ENCODE results near the gene TET2.
A peak's percentile ranks its signal among the peaks of the same experiment; 100 is the strongest.

TET2 gene

GRCh38 chr4:105306820-105307219 is 160.1 kb downstream of the TET2 start:
- Mint-ChIP-seq H3K9me3 (peaks cover 46 to 55% of the 10 kb centered on the region in 2 donors), H3K27me3 (no peaks in the 10 kb centered on the region), H3K4me3 (peak overlapping the region in 1 of 2 donors; percentile 15), H3K4me1 (peaks cover 24% of the 10 kb centered on the region), H3K27ac (peak overlapping the region in 1 of 2 donors; percentile 92)
- DNase-seq = peak in 1 of 2 donors; percentile 18
- ATAC-seq = no peak

DNA sequence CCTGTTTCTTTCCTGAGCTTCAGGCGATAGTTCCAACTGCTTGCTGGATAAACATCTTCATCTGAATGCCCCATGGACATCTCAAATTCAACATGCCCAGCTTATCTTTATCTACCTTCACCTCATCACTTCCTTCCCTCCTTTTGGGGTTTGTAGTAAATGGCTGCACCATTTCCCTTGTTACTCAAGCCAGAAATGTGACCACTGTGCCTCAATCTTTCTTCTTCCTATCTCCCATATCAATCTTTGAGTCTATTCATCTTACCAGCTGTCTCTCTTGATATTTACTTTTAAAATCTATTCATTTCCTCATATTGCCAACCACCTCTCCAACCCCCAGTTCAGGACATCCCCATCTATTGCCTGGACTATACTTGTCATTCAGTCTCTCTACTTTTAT is 171.8 kb downstream of the TET2 start:
- no peak overlapping the region for H3K4me3 Mint-ChIP-seq
- H3K27me3 Mint-ChIP-seq = no peaks in the 10 kb centered on the region
- DNase-seq = no peak
- peaks cover 21 to 27% of the 10 kb centered on the region in 2 donors for H3K9me3 Mint-ChIP-seq
- H3K27ac Mint-ChIP-seq = no peak overlapping the region
- no peak for ATAC-seq
- H3K4me1 Mint-ChIP-seq = no peaks in the 10 kb centered on the region

DNA sequence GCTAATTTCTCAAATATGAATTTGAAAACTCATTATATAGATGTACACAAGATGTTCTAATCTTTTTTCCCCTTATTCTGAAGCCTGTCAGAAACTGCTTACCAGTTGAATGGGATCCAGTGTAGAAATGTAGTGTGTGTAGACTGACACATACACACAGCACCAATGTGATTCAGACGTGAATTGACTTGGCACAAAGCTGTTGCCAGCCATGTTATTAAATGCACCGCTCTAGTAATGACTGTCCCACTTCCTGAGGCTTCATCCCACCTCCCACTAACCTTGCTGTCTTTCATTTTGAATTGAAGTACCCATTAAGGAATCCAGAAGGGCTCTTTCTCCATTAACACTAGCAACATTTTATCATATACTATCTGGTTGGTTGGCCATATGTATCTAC is 180.5 kb downstream of the TET2 start:
- no peaks in the 10 kb centered on the region for H3K27me3 Mint-ChIP-seq
- H3K4me3 Mint-ChIP-seq = no peak overlapping the region
- H3K27ac Mint-ChIP-seq = no peak overlapping the region
- no peaks in the 10 kb centered on the region for H3K9me3 Mint-ChIP-seq
- ATAC-seq = peak; percentile 62
- peaks cover 13% of the 10 kb centered on the region for H3K4me1 Mint-ChIP-seq
- no peak for DNase-seq

- ATAC-seq = no peak
- H3K4me1 Mint-ChIP-seq = peaks cover 13% of the 10 kb centered on the region
- H3K27ac Mint-ChIP-seq = no peak overlapping the region
- H3K9me3 Mint-ChIP-seq = no peaks in the 10 kb centered on the region
- H3K27me3 Mint-ChIP-seq = no peaks in the 10 kb centered on the region
- no peak for DNase-seq
- no peak overlapping the region for H3K4me3 Mint-ChIP-seq
These were observed 181.3 kb downstream of the TET2 start for GRCh38 chr4:105327956-105328355.

GRCh38 chr4:105329081-105329480 is 182.4 kb downstream of the TET2 start:
- Mint-ChIP-seq H3K27me3 (no peaks in the 10 kb centered on the region), H3K4me1 (peaks cover 13% of the 10 kb centered on the region), H3K27ac (no peak overlapping the region), H3K9me3 (no peaks in the 10 kb centered on the region), H3K4me3 (no peak overlapping the region)
- ATAC-seq = no peak
- DNase-seq = no peak

Data from stimulated activated naive CD8-positive, alpha-beta T cell treated with anti-CD3 and anti-CD28 coated beads, Interleukin-15, amount 100 ng/mL, for 72 hours (primary cell).